Measurements from ENCODE around the gene RPL21. TPM values are rescaled to one million over a fixed set of nuclear protein-coding genes. Genes with fewer than 3 reads are reported as not detected.
A peak's percentile ranks its signal among the peaks of the same experiment; 100 is the strongest.
"Not testable (repeated sequence)": the region's sequence is repeated elsewhere in the genome, so short reads cannot be mapped to it uniquely, and the experiment has no call there.

The RPL21 gene
- polyA plus RNA-seq, 1 donor (not counting 4 experiments of a cell fraction or from before 2014, with no cell fraction given) = 1,751 TPM

DNA sequence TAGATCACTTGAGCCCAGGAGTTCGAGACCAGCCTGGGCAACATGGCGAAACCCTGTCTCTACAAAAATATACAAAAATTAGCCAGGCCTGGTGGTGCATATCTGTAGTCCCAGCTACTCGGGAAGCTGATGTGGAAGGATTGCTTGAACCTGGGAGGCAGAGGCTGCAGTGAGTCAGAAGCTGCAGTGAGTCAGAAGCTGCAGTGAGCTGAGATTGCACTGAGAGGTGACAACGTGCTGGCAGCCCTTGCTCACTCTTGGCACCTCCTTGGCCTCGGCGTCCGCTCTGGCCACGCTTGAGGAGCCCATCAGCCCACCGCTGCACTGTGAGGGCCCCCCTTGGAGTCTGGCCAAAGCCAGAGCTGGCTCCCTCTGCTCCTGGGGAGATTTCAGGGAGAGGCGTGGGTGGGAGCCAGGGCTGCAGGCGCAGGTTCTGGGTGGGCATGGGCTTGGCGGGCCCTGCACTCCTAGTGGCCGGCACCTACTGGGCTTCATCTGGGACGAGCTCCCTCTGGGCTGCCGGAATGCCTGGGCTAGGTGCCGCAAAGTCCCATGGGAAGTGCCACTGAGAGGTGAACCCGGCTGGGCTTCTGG lies 39.5 kb upstream of the RPL21 start:
- Histone ChIP-seq H3K9me3 (ENCODE audit: control insufficient read depth, low read depth, low read length) (no peaks in the 10 kb centered on the region), H3K9ac (ENCODE audit: control insufficient read depth, extremely low read depth, insufficient read depth, low read length) (no peak overlapping the region), H3K4me2 (ENCODE audit: control insufficient read depth, extremely low read depth, insufficient read depth, low read depth, low read length) (no peak overlapping the region), H4K20me1 (ENCODE audit: control insufficient read depth, extremely low read depth, insufficient read depth, low read length) (no peaks in the 10 kb centered on the region), H3K79me2 (ENCODE audit: control insufficient read depth, insufficient read depth, low read length) (no peaks in the 10 kb centered on the region), H3K4me1 (ENCODE audit: control insufficient read depth, extremely low read depth, insufficient read depth, low read length) (no peaks in the 10 kb centered on the region), H3K4me3 (ENCODE audit: control insufficient read depth in 2 of 3, extremely low read depth in 1 of 3, insufficient read depth in 2 of 3, low read depth in 1 of 3, low read length in 3 of 3) (no peak overlapping the region), H3K27ac (ENCODE audit: control insufficient read depth, insufficient read depth, low read length) (no peak overlapping the region), H3K27me3 (ENCODE audit: control insufficient read depth, extremely low read depth, insufficient read depth, low read length) (no peaks in the 10 kb centered on the region), H2AFZ (ENCODE audit: control insufficient read depth, low read length) (no peak overlapping the region), H3K36me3 (ENCODE audit: control insufficient read depth in 2 of 2, extremely low read depth in 1 of 2, insufficient read depth in 2 of 2, low read length in 2 of 2) (no peaks in the 10 kb centered on the region), H3K9me1 (ENCODE audit: control insufficient read depth, extremely low read depth, insufficient read depth, low read length) (no peaks in the 10 kb centered on the region)
- DNase-seq (ENCODE audit: low read depth, low spot score) (no peak), FAIRE-seq (peak; percentile 52)
- TF ChIP-seq, protein P1, sequence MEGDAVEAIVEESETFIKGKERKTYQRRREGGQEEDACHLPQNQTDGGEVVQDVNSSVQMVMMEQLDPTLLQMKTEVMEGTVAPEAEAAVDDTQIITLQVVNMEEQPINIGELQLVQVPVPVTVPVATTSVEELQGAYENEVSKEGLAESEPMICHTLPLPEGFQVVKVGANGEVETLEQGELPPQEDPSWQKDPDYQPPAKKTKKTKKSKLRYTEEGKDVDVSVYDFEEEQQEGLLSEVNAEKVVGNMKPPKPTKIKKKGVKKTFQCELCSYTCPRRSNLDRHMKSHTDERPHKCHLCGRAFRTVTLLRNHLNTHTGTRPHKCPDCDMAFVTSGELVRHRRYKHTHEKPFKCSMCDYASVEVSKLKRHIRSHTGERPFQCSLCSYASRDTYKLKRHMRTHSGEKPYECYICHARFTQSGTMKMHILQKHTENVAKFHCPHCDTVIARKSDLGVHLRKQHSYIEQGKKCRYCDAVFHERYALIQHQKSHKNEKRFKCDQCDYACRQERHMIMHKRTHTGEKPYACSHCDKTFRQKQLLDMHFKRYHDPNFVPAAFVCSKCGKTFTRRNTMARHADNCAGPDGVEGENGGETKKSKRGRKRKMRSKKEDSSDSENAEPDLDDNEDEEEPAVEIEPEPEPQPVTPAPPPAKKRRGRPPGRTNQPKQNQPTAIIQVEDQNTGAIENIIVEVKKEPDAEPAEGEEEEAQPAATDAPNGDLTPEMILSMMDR (optimal IDR thresholded peaks at IDR 0.05 in 1 of 3, IDR thresholded peaks at IDR 0.05 in 1 of 3, conservative IDR thresholded peaks at IDR 0.05 in 1 of 3; ENCODE audit: extremely low read depth in 1 of 3, insufficient read depth in 2 of 3, low read length in 3 of 3) = no peak
- TF ChIP-seq EZH2 (IDR thresholded peaks at IDR 0.05; ENCODE audit: low read length) = no peak
- dilution Hi-C loops (cut with MboI; ENCODE audit: extremely low pct_ligation_motif_present, low sequenced_read_pairs) = no loop called here

DNA sequence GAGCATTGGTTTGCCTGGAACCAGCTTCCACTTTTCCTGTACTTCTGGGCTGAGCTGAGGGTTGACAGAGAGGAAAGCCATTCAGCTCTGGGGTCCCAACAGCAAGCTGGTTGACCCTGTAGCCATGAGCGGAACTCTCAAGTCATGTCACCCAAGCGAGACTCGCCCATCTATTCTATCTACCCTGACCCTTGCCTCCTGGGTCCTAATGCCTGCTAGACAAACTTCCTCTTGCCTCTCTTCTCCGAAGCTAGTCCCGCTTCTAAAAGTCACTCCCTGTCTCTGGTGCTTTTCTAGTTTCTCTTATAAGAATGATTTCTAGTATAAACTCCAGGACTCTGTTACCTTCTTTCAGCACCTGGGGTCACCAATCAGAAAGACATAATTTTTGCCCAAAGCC lies 38.0 kb upstream of the RPL21 start:
- H3K9me3 ChIP-seq (ENCODE audit: control insufficient read depth, low read depth, low read length); H3K4me2 ChIP-seq (ENCODE audit: control insufficient read depth, extremely low read depth, insufficient read depth, low read depth, low read length); H3K27ac ChIP-seq (ENCODE audit: control insufficient read depth, insufficient read depth, low read length); H3K36me3 ChIP-seq (ENCODE audit: control insufficient read depth in 2 of 2, extremely low read depth in 1 of 2, insufficient read depth in 2 of 2, low read length in 2 of 2); dilution Hi-C loops (cut with MboI; ENCODE audit: extremely low pct_ligation_motif_present, low sequenced_read_pairs); H3K4me1 ChIP-seq (ENCODE audit: control insufficient read depth, extremely low read depth, insufficient read depth, low read length); DNase-seq (ENCODE audit: low read depth, low spot score); H4K20me1 ChIP-seq (ENCODE audit: control insufficient read depth, extremely low read depth, insufficient read depth, low read length); H2AFZ ChIP-seq (ENCODE audit: control insufficient read depth, low read length); H3K79me2 ChIP-seq (ENCODE audit: control insufficient read depth, insufficient read depth, low read length); FAIRE-seq; H3K9ac ChIP-seq (ENCODE audit: control insufficient read depth, extremely low read depth, insufficient read depth, low read length); H3K27me3 ChIP-seq (ENCODE audit: control insufficient read depth, extremely low read depth, insufficient read depth, low read length); H3K9me1 ChIP-seq (ENCODE audit: control insufficient read depth, extremely low read depth, insufficient read depth, low read length); H3K4me3 ChIP-seq (ENCODE audit: control insufficient read depth in 2 of 3, extremely low read depth in 1 of 3, insufficient read depth in 2 of 3, low read depth in 1 of 3, low read length in 3 of 3): not testable (repeated sequence)

DNA sequence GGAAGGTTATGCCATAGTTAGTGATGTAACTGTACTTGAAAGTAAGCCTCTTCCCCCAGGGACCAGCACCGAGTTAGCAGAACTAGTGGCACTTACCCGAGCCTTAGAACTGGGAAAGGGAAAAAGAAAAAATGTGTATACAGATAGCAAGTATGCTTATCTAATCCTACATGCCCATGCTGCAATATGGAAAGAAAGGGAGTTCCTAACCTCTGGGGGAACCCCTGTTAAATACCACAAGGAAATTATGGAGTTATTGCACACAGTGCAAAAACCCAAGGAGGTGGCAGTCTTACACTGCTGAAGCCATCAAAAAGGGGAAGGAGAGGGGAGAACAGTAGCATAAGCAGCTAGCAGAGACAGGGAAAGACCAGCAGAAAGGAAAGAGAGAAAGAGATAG lies 33.6 kb upstream of the RPL21 start:
- H3K9me3 ChIP-seq (ENCODE audit: control insufficient read depth, low read depth, low read length); H3K9me1 ChIP-seq (ENCODE audit: control insufficient read depth, extremely low read depth, insufficient read depth, low read length); H3K4me1 ChIP-seq (ENCODE audit: control insufficient read depth, extremely low read depth, insufficient read depth, low read length); H3K27me3 ChIP-seq (ENCODE audit: control insufficient read depth, extremely low read depth, insufficient read depth, low read length); H3K79me2 ChIP-seq (ENCODE audit: control insufficient read depth, insufficient read depth, low read length); FAIRE-seq; H3K4me2 ChIP-seq (ENCODE audit: control insufficient read depth, extremely low read depth, insufficient read depth, low read depth, low read length); DNase-seq (ENCODE audit: low read depth, low spot score); H4K20me1 ChIP-seq (ENCODE audit: control insufficient read depth, extremely low read depth, insufficient read depth, low read length); H2AFZ ChIP-seq (ENCODE audit: control insufficient read depth, low read length); H3K27ac ChIP-seq (ENCODE audit: control insufficient read depth, insufficient read depth, low read length); H3K4me3 ChIP-seq (ENCODE audit: control insufficient read depth in 2 of 3, extremely low read depth in 1 of 3, insufficient read depth in 2 of 3, low read depth in 1 of 3, low read length in 3 of 3); H3K36me3 ChIP-seq (ENCODE audit: control insufficient read depth in 2 of 2, extremely low read depth in 1 of 2, insufficient read depth in 2 of 2, low read length in 2 of 2); H3K9ac ChIP-seq (ENCODE audit: control insufficient read depth, extremely low read depth, insufficient read depth, low read length); dilution Hi-C loops (cut with MboI; ENCODE audit: extremely low pct_ligation_motif_present, low sequenced_read_pairs): not testable (repeated sequence)

DNA sequence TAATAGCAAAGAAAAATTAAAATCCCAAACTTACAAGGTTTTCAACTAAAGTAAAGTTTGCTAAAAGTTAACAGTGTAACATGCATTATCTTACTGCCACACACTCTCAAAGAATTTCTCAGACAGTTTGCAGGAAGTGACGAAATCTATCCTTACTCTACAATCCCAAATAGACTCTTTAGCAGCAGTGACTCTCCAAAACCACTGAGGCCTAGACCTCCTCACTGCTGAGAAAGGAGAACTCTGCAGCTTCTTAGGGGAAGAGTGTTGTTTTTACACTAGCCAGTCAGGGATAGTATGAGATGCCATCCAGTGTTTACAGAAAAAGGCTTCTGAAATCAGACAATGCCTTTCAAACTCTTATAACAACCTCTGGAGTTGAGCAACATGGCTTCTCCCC lies 32.5 kb upstream of the RPL21 start:
- H4K20me1 ChIP-seq (ENCODE audit: control insufficient read depth, extremely low read depth, insufficient read depth, low read length); H3K36me3 ChIP-seq (ENCODE audit: control insufficient read depth in 2 of 2, extremely low read depth in 1 of 2, insufficient read depth in 2 of 2, low read length in 2 of 2); H2AFZ ChIP-seq (ENCODE audit: control insufficient read depth, low read length); H3K79me2 ChIP-seq (ENCODE audit: control insufficient read depth, insufficient read depth, low read length); H3K4me1 ChIP-seq (ENCODE audit: control insufficient read depth, extremely low read depth, insufficient read depth, low read length); H3K27me3 ChIP-seq (ENCODE audit: control insufficient read depth, extremely low read depth, insufficient read depth, low read length); H3K4me2 ChIP-seq (ENCODE audit: control insufficient read depth, extremely low read depth, insufficient read depth, low read depth, low read length); FAIRE-seq; H3K9me1 ChIP-seq (ENCODE audit: control insufficient read depth, extremely low read depth, insufficient read depth, low read length); DNase-seq (ENCODE audit: low read depth, low spot score); H3K9ac ChIP-seq (ENCODE audit: control insufficient read depth, extremely low read depth, insufficient read depth, low read length); H3K9me3 ChIP-seq (ENCODE audit: control insufficient read depth, low read depth, low read length); H3K4me3 ChIP-seq (ENCODE audit: control insufficient read depth in 2 of 3, extremely low read depth in 1 of 3, insufficient read depth in 2 of 3, low read depth in 1 of 3, low read length in 3 of 3); H3K27ac ChIP-seq (ENCODE audit: control insufficient read depth, insufficient read depth, low read length); dilution Hi-C loops (cut with MboI; ENCODE audit: extremely low pct_ligation_motif_present, low sequenced_read_pairs): not testable (repeated sequence)
